ENCODE measurements around the gene ARHGEF38.
A peak's percentile ranks its signal among the peaks of the same experiment; 100 is the strongest.

The ARHGEF38 gene

GRCh38 chr4:105625214-105625613 is 72.8 kb downstream of the ARHGEF38 start:
- ChIA-PET CTCF (interaction anchor here (0.7 kb wide), 1 partner anchor 23 kb away, joined by 4 read pairs; no protein-coding TSS in a partner anchor), POLR2A (ENCODE audit: low non-redundant PET) (no interaction called here)
- DNase-seq (ENCODE audit: low spot score): no peak
- TF ChIP-seq CTCF (conservative IDR thresholded peaks at IDR 0.05; ENCODE audit: low read depth): no peak
- no peak overlapping the region for H3K27ac ChIP-seq

- DNase-seq (ENCODE audit: low spot score): no peak
- no peak for TF ChIP-seq CTCF (conservative IDR thresholded peaks at IDR 0.05; ENCODE audit: low read depth)
- no peak overlapping the region for H3K27ac ChIP-seq
- POLR2A ChIA-PET (ENCODE audit: low non-redundant PET): no interaction called here
- CTCF ChIA-PET: interaction anchor here (0.5 kb wide), 1 partner anchor 313 kb away, joined by 3 read pairs; no protein-coding TSS in a partner anchor
Measured at GRCh38 chr4:105626846-105627245, 74.4 kb downstream of the ARHGEF38 start.

GRCh38 chr4:105627620-105628019 is 75.2 kb downstream of the ARHGEF38 start:
- TF ChIP-seq CTCF (conservative IDR thresholded peaks at IDR 0.05; ENCODE audit: low read depth): no peak
- CTCF ChIA-PET: interaction anchor here (0.6 kb wide), 1 partner anchor 38 kb away, joined by 5 read pairs; no protein-coding TSS in a partner anchor
- no peak for DNase-seq (ENCODE audit: low spot score)
- H3K27ac ChIP-seq: no peak overlapping the region
- POLR2A ChIA-PET (ENCODE audit: low non-redundant PET): no interaction called here

GRCh38 chr4:105630670-105631655 is 78.5 kb downstream of the ARHGEF38 start:
- CTCF ChIA-PET: interaction anchor here (0.7 to 0.9 kb wide), 2 partner anchors 23 to 1136 kb away, joined by 3 to 4 read pairs; no protein-coding TSS in a partner anchor
- peak; percentile 21 for DNase-seq (ENCODE audit: low spot score)
- POLR2A ChIA-PET (ENCODE audit: low non-redundant PET): no interaction called here
- TF ChIP-seq CTCF (conservative IDR thresholded peaks at IDR 0.05; ENCODE audit: low read depth): no peak
- H3K27ac ChIP-seq: no peak overlapping the region

- no peak for DNase-seq (ENCODE audit: low spot score)
- ChIA-PET POLR2A (ENCODE audit: low non-redundant PET) (no interaction called here), CTCF (interaction anchor here (0.6 to 0.7 kb wide), 2 partner anchors 35 to 1135 kb away, joined by 3 read pairs; no protein-coding TSS in a partner anchor)
- no peak overlapping the region for H3K27ac ChIP-seq
- TF ChIP-seq CTCF (conservative IDR thresholded peaks at IDR 0.05; ENCODE audit: low read depth): no peak
Measured at GRCh38 chr4:105631818-105632400, 79.5 kb downstream of the ARHGEF38 start.

- no peak overlapping the region for H3K27ac ChIP-seq
- POLR2A ChIA-PET (ENCODE audit: low non-redundant PET): no interaction called here
- no peak for DNase-seq (ENCODE audit: low spot score)
- no peak for TF ChIP-seq CTCF (conservative IDR thresholded peaks at IDR 0.05; ENCODE audit: low read depth)
- CTCF ChIA-PET: no interaction called here
Measured at GRCh38 chr4:105632599-105632998, 80.2 kb downstream of the ARHGEF38 start.
